Stomach (tissue), 4 donors: Measurements from ENCODE around the gene ELOVL1.

Experiments
- POLR2A ChIP-seq, 4 donors: fragments of 450-650 bp; IDR thresholded peaks; one replicate each; pipeline ENCODE4 v1.6.1; 2016; ENCODE audit warnings: antibody characterized with exemption in 4 of 4, control low read depth in 2 of 4, mild to moderate bottlenecking in 1 of 4, moderate library complexity in 1 of 4
- TF ChIP-seq, protein P1 (sequence below), 7 experiments: fragments of 450-650 bp in 4 of 7; fragments of 200-600 bp in 3 of 7; sonication (generic) in 3 of 7; IDR thresholded peaks; one replicate each; pipeline ENCODE4 v1.5.1; 2016 to 2019; ENCODE audit warnings: antibody characterized with exemption in 7 of 7, control low read depth in 2 of 7, mild to moderate bottlenecking in 1 of 7

DNA sequence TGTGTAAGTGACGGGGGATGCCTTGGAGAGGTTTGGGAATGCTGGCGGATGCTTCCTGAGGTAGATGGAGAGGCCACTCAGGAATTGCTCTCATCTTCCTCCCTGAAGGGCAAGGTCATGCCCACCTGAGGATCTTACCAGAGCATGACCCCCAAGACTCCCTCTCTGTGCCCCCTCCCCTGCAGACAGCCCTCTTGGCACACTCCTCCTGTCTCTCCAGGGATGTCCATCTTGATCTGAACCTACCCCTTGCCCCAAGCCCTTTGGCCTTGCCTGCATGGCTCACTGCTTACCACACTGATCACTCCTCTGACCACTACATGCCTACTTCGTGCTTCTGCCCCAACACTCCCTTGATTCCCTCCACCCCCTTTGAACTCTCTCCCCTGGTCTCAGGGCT is 48.0 kb downstream of the ELOVL1 start:
- TF ChIP-seq, protein P1, sequence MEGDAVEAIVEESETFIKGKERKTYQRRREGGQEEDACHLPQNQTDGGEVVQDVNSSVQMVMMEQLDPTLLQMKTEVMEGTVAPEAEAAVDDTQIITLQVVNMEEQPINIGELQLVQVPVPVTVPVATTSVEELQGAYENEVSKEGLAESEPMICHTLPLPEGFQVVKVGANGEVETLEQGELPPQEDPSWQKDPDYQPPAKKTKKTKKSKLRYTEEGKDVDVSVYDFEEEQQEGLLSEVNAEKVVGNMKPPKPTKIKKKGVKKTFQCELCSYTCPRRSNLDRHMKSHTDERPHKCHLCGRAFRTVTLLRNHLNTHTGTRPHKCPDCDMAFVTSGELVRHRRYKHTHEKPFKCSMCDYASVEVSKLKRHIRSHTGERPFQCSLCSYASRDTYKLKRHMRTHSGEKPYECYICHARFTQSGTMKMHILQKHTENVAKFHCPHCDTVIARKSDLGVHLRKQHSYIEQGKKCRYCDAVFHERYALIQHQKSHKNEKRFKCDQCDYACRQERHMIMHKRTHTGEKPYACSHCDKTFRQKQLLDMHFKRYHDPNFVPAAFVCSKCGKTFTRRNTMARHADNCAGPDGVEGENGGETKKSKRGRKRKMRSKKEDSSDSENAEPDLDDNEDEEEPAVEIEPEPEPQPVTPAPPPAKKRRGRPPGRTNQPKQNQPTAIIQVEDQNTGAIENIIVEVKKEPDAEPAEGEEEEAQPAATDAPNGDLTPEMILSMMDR (IDR thresholded peaks at IDR 0.05), result no peak
- no peak for TF ChIP-seq POLR2A (IDR thresholded peaks at IDR 0.05)
